SK-N-SH (cell line): ENCODE data around the gene PTPN14. TPM values are rescaled to one million over a fixed set of nuclear protein-coding genes. Genes with fewer than 3 reads are reported as not detected.
"Not testable (repeated sequence)": the region's sequence is repeated elsewhere in the genome, so short reads cannot be mapped to it uniquely, and the experiment has no call there.

Experiments used
- CTCF ChIA-PET: fragments of 300-600, 350-600 bp; formaldehyde crosslinking; extraction: SDS; loops from one replicate; lab custom pipeline; 2021; lab: Yijun Ruan, JAX
- POLR2A ChIA-PET: fragments of 350-600 bp; sonication (Branson Sonifier 250); formaldehyde crosslinking; extraction: SDS; loops from one replicate; lab custom pipeline; 2020; ENCODE audit warnings: antibody characterized with exemption, inconsistent platforms; lab: Yijun Ruan, JAX
- DNase-seq: peaks from one replicate; pipeline ENCODE4 v3.0.0; 2012
- H2AFZ ChIP-seq: fragments of 200-600 bp; sonication (generic); 2 replicates; pipeline ENCODE4 v1.8.1; 2016; ENCODE audit warnings: antibody characterized with exemption, mild to moderate bottlenecking, low read depth
- H3F3A ChIP-seq: fragments of 200-600 bp; sonication (generic); replicated peaks from 2 replicates; pipeline ENCODE3; 2016; ENCODE audit warnings: antibody characterized with exemption, mild to moderate bottlenecking; ENCODE audit not compliant: insufficient read depth
- H3K27ac ChIP-seq, 2 experiments: fragments of 200-500 bp in 1 of 2; fragments of 200-600 bp in 1 of 2; sonication (Bioruptor generic) in 1 of 2; sonication (generic), shearing (Covaris generic) in 1 of 2; 2 replicates each; pipeline versions ENCODE4 v1.5.1 to v1.6.1; 2014 to 2016; ENCODE audit warnings: low read depth in 2 of 2, inconsistent platforms in 1 of 2, low read length in 1 of 2, mild to moderate bottlenecking in 1 of 2, mixed read lengths in 1 of 2
- H3K27me3 ChIP-seq: fragments of 200-600 bp; sonication (generic), shearing (Covaris generic); 2 replicates; pipeline ENCODE4 v1.6.1; 2016; ENCODE audit warnings: mixed run types; ENCODE audit not compliant: insufficient read depth
- H3K36me3 ChIP-seq, 2 experiments: fragments of 200-500 bp in 1 of 2; fragments of 200-600 bp in 1 of 2; sonication (Bioruptor generic) in 1 of 2; sonication (generic) in 1 of 2; replicated peaks in 1 of 2; 2 replicates each; pipeline versions ENCODE3 to v1.5.1; 2014 to 2016; ENCODE audit warnings: low read length in 1 of 2, mild to moderate bottlenecking in 1 of 2; ENCODE audit not compliant: insufficient read depth in 2 of 2, control insufficient read depth in 1 of 2
- H3K4me1 ChIP-seq, 2 experiments: fragments of 200-500 bp in 1 of 2; fragments of 200-600 bp in 1 of 2; sonication (Bioruptor generic) in 1 of 2; sonication (generic), shearing (Covaris generic) in 1 of 2; 2 replicates each; pipeline versions ENCODE4 v1.5.1 to v1.6.1; 2014 to 2016; ENCODE audit warnings: low read depth in 1 of 2, low read length in 1 of 2, mixed run types in 1 of 2; ENCODE audit not compliant: insufficient read depth in 2 of 2, control insufficient read depth in 1 of 2
- H3K4me2 ChIP-seq: fragments of 200-600 bp; sonication (generic), shearing (Covaris generic); 2 replicates; pipeline ENCODE4 v1.6.1; 2017; ENCODE audit warnings: mixed run types
- H3K4me3 ChIP-seq, 2 experiments: fragments of 200-500 bp in 1 of 2; fragments of 200-600 bp in 1 of 2; sonication (Bioruptor generic) in 1 of 2; sonication (generic), shearing (Covaris generic) in 1 of 2; 2 replicates each; pipeline versions ENCODE4 v1.5.1 to v1.8.1; 2014 to 2016; ENCODE audit warnings: low read depth in 2 of 2, inconsistent platforms in 1 of 2, low read length in 1 of 2, mild to moderate bottlenecking in 1 of 2, mixed read lengths in 1 of 2, moderate library complexity in 1 of 2
- H3K79me2 ChIP-seq: fragments of 200-600 bp; sonication (generic); 2 replicates; pipeline ENCODE4 v1.8.1; 2017; ENCODE audit warnings: mild to moderate bottlenecking; ENCODE audit not compliant: insufficient read depth
- H3K9ac ChIP-seq: fragments of 200-600 bp; sonication (generic); 2 replicates; pipeline ENCODE4 v1.6.1; 2017; ENCODE audit warnings: mixed run types
- H3K9me2 ChIP-seq: fragments of 200-600 bp; sonication (generic); 2 replicates; pipeline ENCODE4 v1.6.1; 2017; ENCODE audit warnings: mixed run types
- H3K9me3 ChIP-seq: fragments of 200-600 bp; sonication (generic); 2 replicates; pipeline ENCODE4 v1.6.1; 2017; ENCODE audit warnings: mixed run types, mild to moderate bottlenecking, moderate library complexity
- H4K20me1 ChIP-seq: fragments of 200-600 bp; sonication (generic); 2 replicates; pipeline ENCODE4 v1.6.1; 2017; ENCODE audit warnings: mild to moderate bottlenecking, mixed run types; ENCODE audit not compliant: insufficient read depth
- EP300 ChIP-seq, 2 experiments: IDR thresholded peaks; 2 replicates each; pipeline versions ENCODE4 v1.4.0 to v1.6.1; 2012; ENCODE audit warnings: borderline replicate concordance in 1 of 2, low read depth in 1 of 2, low read length in 1 of 2
- GABPA ChIP-seq: IDR thresholded peaks from 2 replicates; pipeline ENCODE4 v1.4.0; 2012; ENCODE audit warnings: low read depth, mild to moderate bottlenecking
- GATA2 ChIP-seq: sonication (generic); formaldehyde crosslinking; IDR thresholded peaks from 2 replicates; pipeline ENCODE4 v1.5.0; 2020; ENCODE audit warnings: mild to moderate bottlenecking, missing genetic modification reagents
- IRF3 ChIP-seq: fragments of 150-350 bp; IDR thresholded peaks from 2 replicates; pipeline ENCODE4 v1.6.1; 2016; ENCODE audit warnings: mild to moderate bottlenecking, low read depth, low read length
- MAX ChIP-seq: IDR thresholded peaks from 2 replicates; pipeline ENCODE4 v1.4.0; 2012; ENCODE audit warnings: low read depth
- POLR2AphosphoS5 ChIP-seq: IDR thresholded peaks from 2 replicates; pipeline ENCODE4 v1.6.1; 2012; ENCODE audit warnings: low read depth, low read length
- RAD21 ChIP-seq: IDR thresholded peaks from 2 replicates; pipeline ENCODE4 v1.6.1; 2012; ENCODE audit warnings: mild to moderate bottlenecking, low read length
- SIN3A ChIP-seq: IDR thresholded peaks from 2 replicates; pipeline ENCODE4 v1.6.1; 2012; ENCODE audit warnings: low read depth, mild to moderate bottlenecking, low read length, moderate library complexity, borderline replicate concordance
- TCF12 ChIP-seq: IDR thresholded peaks from 2 replicates; pipeline ENCODE4 v1.4.0; 2012
- USF2 ChIP-seq: fragments of 150-350 bp; IDR thresholded peaks from 2 replicates; pipeline ENCODE4 v1.6.1; 2017; ENCODE audit warnings: antibody characterized with exemption, low read length, low read depth, borderline replicate concordance
- WGBS: methylation state at CpG from one replicate; pipeline ENCODE4 v1.1.6; 2017; ENCODE audit warnings: low lambda C conversion rate; 5-methylcytosine and 5-hydroxymethylcytosine counted together
- polyA plus RNA-seq, 3 experiments: library from polyadenylated mRNA; depleted of rRNA; stranded (reverse); fragments of >200 nt; gene quantifications; 2 replicates each; pipeline ENCODE4 v1.2.3, GENCODE V29; 2012

The PTPN14 gene
- polyA plus RNA-seq, 1 of the 3 experiments (the other 2 are of a cell fraction): 12.8 TPM

GRCh38 chr1:214521458-214521857, 29.9 kb downstream of the PTPN14 start:
- H3K36me3 ChIP-seq, DNase-seq, H2AFZ ChIP-seq, H3K27me3 ChIP-seq, CTCF ChIA-PET, H3K9ac ChIP-seq, H3K9me2 ChIP-seq, H3K9me3 ChIP-seq, H3K4me2 ChIP-seq, POLR2A ChIA-PET, H3K4me3 ChIP-seq: not testable (repeated sequence)
- peaks cover 13% of the 10 kb centered on the region; the same call in 1 of the 2 replicates for H4K20me1 ChIP-seq
- peaks cover 99% of the 10 kb centered on the region for H3K79me2 ChIP-seq
- whole genome bisulfite sequencing: 98% methylated on average over 9 of the region's 9 CpGs
- peaks cover 0 to 52% of the 10 kb centered on the region in 2 experiments; a peak in 3 of 4 replicates for H3K4me1 ChIP-seq
- peak overlapping the region in 1 of 2 experiments; percentile 36; a peak in 1 of 4 replicates for H3K27ac ChIP-seq
- H3F3A ChIP-seq: peaks cover 29% of the 10 kb centered on the region

GRCh38 chr1:214520544-214521165, 30.7 kb downstream of the PTPN14 start:
- Histone ChIP-seq H2AFZ (no peak overlapping the region), H3K79me2 (peaks cover 99% of the 10 kb centered on the region), H3K9ac (no peak overlapping the region), H3K4me2 (no peak overlapping the region), H3F3A (peaks cover 28% of the 10 kb centered on the region), H3K4me1 (peaks cover 0 to 59% of the 10 kb centered on the region in 2 experiments; a peak in 3 of 4 replicates), H3K9me3 (no peaks in the 10 kb centered on the region), H4K20me1 (peaks cover 5% of the 10 kb centered on the region; the same call in 1 of the 2 replicates), H3K4me3 (no peak overlapping the region), H3K27ac (peak overlapping the region; percentile 7 to 36; a peak in 2 of 4 replicates), H3K9me2 (no peaks in the 10 kb centered on the region), H3K36me3 (no peaks in the 10 kb centered on the region), H3K27me3 (no peaks in the 10 kb centered on the region)
- WGBS: 63% methylated on average over 3 of the region's 3 CpGs
- CTCF ChIA-PET: no interaction called here
- TF ChIP-seq TCF12 (no peak), EP300 (IDR thresholded peaks at IDR 0.05; ENCODE audit: borderline replicate concordance in 1 of 2, low read depth in 1 of 2, low read length in 1 of 2) (no peak), SIN3A (no peak), IRF3 (no peak), POLR2AphosphoS5 (no peak), GATA2 (CRISPR knock-in tag) (no peak), GABPA (no peak), USF2 (no peak), RAD21 (no peak), MAX (no peak)
- POLR2A ChIA-PET: no interaction called here
- no peak for DNase-seq
